NCI-H2196 treated with DMSO at 0.1 percent for 48 hours (cell line): ENCODE results near the gene SIX3.

Experiments
- DNase-seq: peaks from one replicate; lab custom pipeline; 2025; ENCODE audit not compliant: unreplicated experiment; lab: John Stamatoyannopoulos, UW

The SIX3 gene

GRCh38 chr2:44942304-44943030 lies 965 bp downstream of the SIX3 start:
- no peak for DNase-seq

DNA sequence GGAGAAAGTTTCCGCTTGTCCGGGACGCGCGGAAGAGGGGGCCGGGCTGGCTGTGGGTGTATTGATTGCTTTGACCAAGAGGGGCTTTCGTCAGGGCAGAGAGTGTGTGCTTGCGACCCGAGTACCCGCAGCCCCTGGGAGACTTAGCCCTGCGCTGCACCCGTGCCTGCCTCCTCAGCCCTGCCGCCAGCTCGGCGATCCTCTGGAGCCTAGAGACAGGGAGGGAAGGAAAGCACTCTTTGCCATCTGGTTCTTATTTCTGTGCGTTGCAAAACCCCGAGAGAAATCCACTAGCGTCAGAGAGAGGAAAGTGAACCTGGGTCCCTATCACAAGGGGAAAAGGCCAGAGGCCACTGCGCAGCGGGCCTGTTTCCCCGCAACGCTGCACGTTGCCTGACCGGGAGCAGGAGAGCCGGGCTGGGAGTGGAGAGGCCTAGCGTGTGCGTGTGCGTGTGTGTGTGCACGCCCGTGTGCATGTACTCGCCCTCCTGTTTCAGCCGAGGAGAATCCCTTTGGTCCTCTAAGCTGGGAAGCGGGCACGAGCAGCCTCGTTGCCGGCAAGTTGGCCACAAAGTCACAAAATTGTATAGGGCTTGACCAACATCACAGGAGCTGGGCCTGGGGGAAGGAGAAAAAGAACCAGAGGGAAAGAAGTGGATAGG lies 1.7 kb downstream of the SIX3 start:
- DNase-seq, result no peak

DNA sequence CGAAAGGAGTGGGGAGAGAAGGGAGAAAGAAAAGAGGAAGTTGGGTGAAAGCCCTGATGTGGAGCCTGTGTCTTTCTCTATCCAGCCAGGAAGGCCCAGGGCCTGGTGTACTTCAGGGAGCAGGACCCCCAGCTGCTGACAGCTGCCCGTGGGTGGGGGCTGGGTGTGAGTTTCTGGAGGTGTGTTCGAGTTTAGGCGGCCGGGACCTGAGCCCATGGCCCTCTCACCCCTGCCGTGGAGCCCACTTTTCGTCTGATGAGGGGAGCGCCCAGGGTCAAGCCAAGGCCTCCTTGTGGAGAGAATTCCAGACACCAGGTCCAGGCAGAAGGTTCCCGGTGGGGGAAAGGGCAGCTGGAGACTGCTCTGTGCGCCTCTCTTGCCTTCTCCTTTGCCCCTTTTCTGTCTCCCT lies 2.2 kb downstream of the SIX3 start:
- no peak for DNase-seq

DNA sequence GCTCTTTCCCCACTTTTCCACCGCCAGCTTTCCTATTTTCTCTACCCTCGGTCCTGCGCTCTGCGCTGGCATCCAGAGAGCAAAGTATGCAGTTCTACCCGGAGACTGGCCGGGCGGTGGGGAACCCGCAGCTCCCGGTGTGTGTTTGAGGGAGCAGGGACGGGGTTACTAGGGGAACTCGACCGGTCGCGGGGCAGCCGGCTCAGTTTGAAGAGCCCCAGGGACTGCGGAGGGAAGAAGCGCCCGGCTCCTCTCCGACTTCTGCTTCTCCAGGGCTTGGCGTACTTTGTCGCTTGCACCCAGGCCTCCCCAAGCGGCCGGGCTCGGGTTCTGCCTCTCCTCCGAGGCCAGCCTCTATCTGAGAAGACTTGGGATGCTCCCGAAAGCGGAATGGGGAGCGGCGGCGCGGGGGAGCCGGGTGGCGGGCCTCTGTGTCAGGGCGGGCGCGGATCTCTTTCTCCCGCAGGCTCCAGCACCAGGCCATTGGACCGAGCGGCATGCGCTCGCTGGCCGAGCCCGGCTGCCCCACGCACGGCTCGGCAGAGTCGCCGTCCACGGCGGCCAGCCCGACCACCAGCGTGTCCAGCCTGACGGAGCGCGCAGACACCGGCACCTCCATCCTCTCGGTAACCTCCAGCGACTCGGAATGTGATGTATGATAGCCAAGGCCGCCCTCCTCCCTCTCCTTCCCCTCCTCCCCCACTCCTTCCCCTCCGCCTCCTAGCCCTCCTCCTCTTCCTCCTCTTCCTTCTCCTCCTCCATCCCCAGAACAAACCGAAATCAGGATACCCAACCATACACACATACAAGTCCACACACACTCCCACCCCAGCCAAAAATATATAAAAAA lies 2.8 kb downstream of the SIX3 start:
- DNase-seq, result no peak

- DNase-seq, result no peak
These were observed 3.6 kb downstream of the SIX3 start for GRCh38 chr2:44944952-44945612.

GRCh38 chr2:44945676-44946371 lies 4.3 kb downstream of the SIX3 start:
- no peak for DNase-seq

GRCh38 chr2:44946372-44947027 lies 5.0 kb downstream of the SIX3 start:
- no peak for DNase-seq

- no peak for DNase-seq
These were observed 5.5 kb downstream of the SIX3 start for GRCh38 chr2:44947028-44947375.

DNA sequence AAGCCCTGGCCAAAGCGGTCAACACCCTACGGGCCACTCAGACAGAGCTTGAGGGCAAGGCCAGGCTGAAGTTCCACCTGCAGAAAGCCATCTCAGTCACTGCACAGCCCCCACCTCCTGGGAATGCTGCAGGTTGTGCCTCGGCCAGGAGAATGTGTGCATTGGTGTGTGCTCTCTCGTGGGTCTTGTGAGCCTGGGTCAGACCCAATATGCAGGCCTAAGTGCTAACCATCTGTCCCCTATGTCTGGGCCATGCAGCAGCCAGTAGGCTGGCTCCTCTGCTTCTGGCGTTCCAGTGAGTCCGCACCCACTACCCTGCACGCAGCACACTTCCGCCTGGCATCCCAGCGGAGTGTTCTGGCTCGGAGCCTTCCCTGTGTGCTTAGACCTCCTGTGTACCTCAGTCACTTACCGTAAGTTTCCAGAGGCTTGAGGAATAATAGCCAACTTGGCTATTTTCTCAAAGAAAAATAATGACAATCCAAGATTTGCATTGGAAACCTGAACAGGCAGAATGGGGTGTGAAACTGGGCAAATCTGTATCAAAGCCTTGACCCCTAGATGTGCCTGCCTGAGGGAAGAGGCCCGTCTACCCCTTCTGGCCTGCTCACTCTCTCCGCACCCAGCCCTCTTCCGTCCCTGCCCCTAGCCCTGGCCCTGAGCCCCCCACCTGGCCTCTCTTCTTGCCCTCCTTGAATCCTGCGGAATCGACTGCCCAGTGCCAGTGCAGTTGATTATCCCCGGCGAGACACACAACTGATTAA lies 7.2 kb downstream of the SIX3 start:
- no peak for DNase-seq

GRCh38 chr2:44949329-44950151 lies 8.0 kb downstream of the SIX3 start:
- no peak for DNase-seq

DNA sequence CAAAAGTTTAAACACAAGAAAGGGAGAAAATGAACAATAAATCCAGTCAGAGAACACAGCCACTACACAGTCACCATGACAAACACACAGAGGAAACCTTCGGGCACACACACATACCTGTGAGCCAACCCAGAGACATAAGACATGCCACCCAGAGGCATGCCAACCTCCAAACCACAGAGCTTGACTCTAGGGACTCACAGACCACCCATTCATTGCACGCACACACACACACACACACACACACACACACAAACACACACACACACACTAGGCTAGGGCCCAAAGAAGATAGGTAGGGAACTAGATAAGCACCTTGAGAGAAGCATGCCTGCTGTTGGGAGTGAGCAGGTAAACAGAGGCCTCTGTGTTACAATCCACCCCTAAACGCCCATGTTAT lies 9.1 kb downstream of the SIX3 start:
- no peak for DNase-seq

- DNase-seq, result no peak
These were observed 9.6 kb downstream of the SIX3 start for GRCh38 chr2:44951124-44951523.

DNA sequence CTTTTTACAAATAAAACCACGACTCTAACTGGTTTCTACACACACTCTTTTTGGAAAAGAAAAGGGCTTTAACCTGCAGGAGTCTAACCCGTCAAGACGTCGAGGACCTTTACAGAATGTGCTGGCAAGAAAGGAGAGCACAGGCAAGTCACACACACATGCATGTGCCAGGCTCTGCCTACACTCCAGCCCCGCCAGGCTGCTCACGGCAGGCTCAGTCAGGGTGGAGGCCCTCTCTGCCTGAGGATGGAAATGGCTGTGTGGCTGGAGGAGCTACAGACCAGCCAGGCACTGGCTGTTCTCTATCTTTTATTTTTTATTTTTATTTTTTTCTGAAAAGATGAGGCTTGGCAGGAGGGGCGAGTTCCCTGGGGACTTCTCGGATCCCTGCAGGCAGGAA lies 10.2 kb downstream of the SIX3 start:
- no peak for DNase-seq

- peak; percentile 17 for DNase-seq
These were observed 10.8 kb downstream of the SIX3 start for GRCh38 chr2:44952143-44952805.

DNA sequence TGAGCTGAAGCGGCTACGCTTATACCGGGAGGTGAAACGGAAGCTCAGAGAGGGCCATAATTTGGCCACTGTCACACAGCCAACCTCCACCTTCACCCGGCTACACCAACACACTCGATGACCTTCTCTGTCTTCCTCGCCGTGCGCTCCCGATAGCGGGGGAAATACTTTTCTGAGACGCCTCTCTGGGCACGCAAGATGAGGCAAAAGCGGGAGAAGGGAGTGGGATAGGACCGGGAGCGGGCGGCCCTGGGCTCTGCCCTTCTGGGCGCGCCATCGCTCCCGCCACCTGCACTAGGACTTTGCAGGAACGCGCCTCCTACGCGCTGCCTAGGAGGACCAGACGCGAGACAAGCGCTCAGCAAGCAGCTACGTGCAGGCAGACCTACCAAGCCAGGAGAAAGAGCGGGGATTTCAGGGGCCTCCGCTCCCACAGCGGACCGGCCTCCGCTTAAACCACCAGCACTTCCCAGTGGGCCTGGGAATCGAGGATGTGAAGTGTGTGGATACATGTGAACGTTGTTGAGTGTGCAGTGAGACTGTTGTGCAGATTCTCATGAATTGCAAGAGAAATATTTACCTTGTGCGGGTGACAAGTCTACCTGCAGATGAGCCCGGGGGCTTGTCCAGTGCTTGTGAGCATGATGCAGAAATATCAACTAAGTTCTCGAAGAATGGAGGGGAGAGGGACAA lies 11.4 kb downstream of the SIX3 start:
- no peak for DNase-seq

GRCh38 chr2:44953499-44953883 lies 12.0 kb downstream of the SIX3 start:
- no peak for DNase-seq

- DNase-seq, result no peak
These were observed 13.0 kb downstream of the SIX3 start for GRCh38 chr2:44954447-44954888.
